ENCODE measurements around the gene ATXN1. TPM values are rescaled to one million over a fixed set of nuclear protein-coding genes. Genes with fewer than 3 reads are reported as not detected.

ATXN1 gene
- total and polyA plus RNA-seq, 7 experiments from 2014 or later = 1.5 to 82.7 (median 42.4) TPM

DNA sequence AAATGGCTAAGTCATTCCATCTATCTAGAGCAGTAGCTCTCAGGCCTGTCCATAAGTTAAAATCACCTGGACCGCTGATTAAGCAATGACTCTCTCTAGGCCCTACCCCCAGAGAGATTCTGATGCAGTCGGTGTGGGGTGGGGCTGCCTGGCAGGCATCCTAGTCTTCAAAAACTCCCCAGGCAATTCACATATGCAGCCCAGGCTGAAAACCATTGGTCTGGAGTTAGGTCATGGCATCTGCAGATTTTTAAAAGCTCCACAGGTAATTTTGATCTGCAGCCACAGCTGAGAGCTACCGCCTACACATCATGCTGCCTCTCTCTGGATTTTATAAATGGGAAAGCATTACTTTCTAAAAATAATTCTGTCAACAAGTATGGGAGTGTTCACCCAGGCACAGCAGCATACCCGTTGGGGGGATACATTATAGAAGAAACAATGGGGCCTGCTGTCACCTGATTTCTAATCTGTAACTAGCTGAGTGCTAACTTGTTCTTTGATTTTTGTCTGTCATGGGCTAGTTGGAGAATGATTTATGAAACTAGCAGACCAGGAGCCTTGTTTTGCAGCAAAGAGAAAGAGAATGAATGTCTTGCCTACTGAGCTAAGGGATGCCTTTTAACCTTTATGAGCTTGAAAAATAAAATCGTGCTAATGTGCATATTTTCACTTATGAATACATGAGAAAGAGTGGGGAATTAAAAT is 44.1 kb upstream of the ATXN1 start:
- no peak overlapping the region for H3K4me3 Mint-ChIP-seq
- no peak overlapping the region for H3K27ac Mint-ChIP-seq
- POLR2A ChIA-PET = no interaction called here
- DNase-seq = no peak
- H3K27me3 Mint-ChIP-seq = peaks cover 0 to 19% (median 0%) of the 10 kb centered on the region in 5 donors
- H3K4me1 Mint-ChIP-seq = peaks cover 0 to 6% (median 0%) of the 10 kb centered on the region in 7 donors
- CTCF ChIA-PET = interaction anchor here (0.6 kb wide), 1 partner anchor 153 kb away, joined by 3 read pairs; no protein-coding TSS in a partner anchor
- no peaks in the 10 kb centered on the region for H3K36me3 ChIP-seq (ENCODE audit: control insufficient read depth in 2 of 3, insufficient read depth in 3 of 3, low read length in 3 of 3)
- H3K4me1 ChIP-seq (ENCODE audit: control insufficient read depth in 2 of 2, insufficient read depth in 2 of 2, low read length in 2 of 2) = no peaks in the 10 kb centered on the region
- no peak for ATAC-seq
- H3K27ac ChIP-seq (ENCODE audit: low read depth, low read length) = no peak overlapping the region
- no peaks in the 10 kb centered on the region for H3K27me3 ChIP-seq (ENCODE audit: control insufficient read depth in 2 of 2, insufficient read depth in 2 of 2, low read length in 2 of 2)
- H3K36me3 Mint-ChIP-seq = peaks cover 0 to 5% (median under 1%) of the 10 kb centered on the region in 5 donors
- H3K9me3 ChIP-seq (ENCODE audit: control insufficient read depth in 2 of 3, low read length in 3 of 3) = no peaks in the 10 kb centered on the region
- peaks cover 0 to 12% (median 3%) of the 10 kb centered on the region in 11 donors for H3K9me3 Mint-ChIP-seq
- intact Hi-C loops (cut with micrococcal nuclease) = no loop called here
- H3K4me3 ChIP-seq (ENCODE audit: low read length) = no peak overlapping the region

DNA sequence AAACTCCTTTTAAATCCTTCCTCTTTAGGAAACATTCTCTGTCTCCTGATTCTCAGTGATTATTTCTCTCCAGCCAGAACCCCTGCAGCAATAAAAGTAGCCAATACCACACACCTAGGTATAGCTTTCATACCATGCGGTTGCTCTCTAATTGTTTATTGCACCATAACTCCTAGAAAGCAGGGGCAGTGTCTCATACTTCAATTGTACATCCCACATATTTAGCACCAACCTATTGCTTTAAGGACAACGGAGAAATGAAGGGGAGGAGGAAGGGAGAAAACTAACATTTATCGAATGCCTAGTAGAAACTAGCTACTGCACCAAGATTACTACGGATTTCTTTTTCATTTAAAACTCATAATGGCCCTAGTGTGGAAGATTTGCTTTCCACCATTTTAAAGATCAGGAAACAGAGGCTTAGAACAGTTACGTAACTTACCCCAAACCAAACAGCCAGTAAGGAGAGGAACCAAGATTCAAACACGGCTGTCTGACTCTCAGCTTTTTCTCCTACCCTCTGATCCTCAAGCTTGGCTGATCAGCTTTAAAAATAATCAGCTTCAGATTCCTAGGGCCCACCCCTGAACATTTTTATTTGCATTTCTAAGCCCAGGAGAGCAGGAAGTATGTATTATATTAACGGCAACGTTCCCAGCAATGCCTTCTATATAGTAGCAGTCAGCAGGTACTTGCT is 43.4 kb upstream of the ATXN1 start:
- no peak overlapping the region for H3K4me3 ChIP-seq (ENCODE audit: low read length)
- no peak for ATAC-seq

GRCh38 chr6:16803294-16804200 is 42.3 kb upstream of the ATXN1 start:
- Mint-ChIP-seq H3K4me1 (peaks cover 0 to 6% (median 0%) of the 10 kb centered on the region in 7 donors), H3K27ac (no peak overlapping the region), H3K9me3 (no peaks in the 10 kb centered on the region), H3K36me3 (no peaks in the 10 kb centered on the region), H3K27me3 (peaks cover 0 to 21% (median 0%) of the 10 kb centered on the region in 5 donors), H3K4me3 (no peak overlapping the region)
- Histone ChIP-seq H3K27me3 (ENCODE audit: control insufficient read depth in 2 of 2, insufficient read depth in 2 of 2, low read length in 2 of 2) (no peaks in the 10 kb centered on the region), H3K4me3 (ENCODE audit: low read length) (no peak overlapping the region), H3K27ac (ENCODE audit: low read depth, low read length) (no peak overlapping the region), H3K9me3 (ENCODE audit: control insufficient read depth in 2 of 3, low read length in 3 of 3) (no peaks in the 10 kb centered on the region), H3K4me1 (ENCODE audit: control insufficient read depth in 2 of 2, insufficient read depth in 2 of 2, low read length in 2 of 2) (no peaks in the 10 kb centered on the region), H3K36me3 (ENCODE audit: control insufficient read depth in 2 of 3, insufficient read depth in 3 of 3, low read length in 3 of 3) (no peaks in the 10 kb centered on the region)
- ChIA-PET POLR2A (no interaction called here), CTCF (no interaction called here)
- ATAC-seq = no peak
- intact Hi-C loops (cut with micrococcal nuclease) = no loop called here
- no peak for DNase-seq

More for the DNA sequence above, 43.4 kb upstream of the ATXN1 start:
- H3K4me3 Mint-ChIP-seq = no peak overlapping the region
- H3K4me1 ChIP-seq (ENCODE audit: control insufficient read depth in 2 of 2, insufficient read depth in 2 of 2, low read length in 2 of 2) = no peaks in the 10 kb centered on the region
- H3K4me1 Mint-ChIP-seq = peaks cover 0 to 6% (median 0%) of the 10 kb centered on the region in 7 donors
- peaks cover 0 to 7% (median 0%) of the 10 kb centered on the region in 11 donors for H3K9me3 Mint-ChIP-seq
- ChIA-PET POLR2A (no interaction called here), CTCF (no interaction called here)
- no peaks in the 10 kb centered on the region for H3K36me3 Mint-ChIP-seq
- H3K27ac ChIP-seq (ENCODE audit: low read depth, low read length) = no peak overlapping the region
- H3K27ac Mint-ChIP-seq = no peak overlapping the region
- no peaks in the 10 kb centered on the region for H3K9me3 ChIP-seq (ENCODE audit: control insufficient read depth in 2 of 3, low read length in 3 of 3)
- no peaks in the 10 kb centered on the region for H3K27me3 ChIP-seq (ENCODE audit: control insufficient read depth in 2 of 2, insufficient read depth in 2 of 2, low read length in 2 of 2)
- DNase-seq = no peak
- intact Hi-C loops (cut with micrococcal nuclease) = no loop called here
- peaks cover 0 to 20% (median 0%) of the 10 kb centered on the region in 5 donors for H3K27me3 Mint-ChIP-seq
- no peaks in the 10 kb centered on the region for H3K36me3 ChIP-seq (ENCODE audit: control insufficient read depth in 2 of 3, insufficient read depth in 3 of 3, low read length in 3 of 3)

DNA sequence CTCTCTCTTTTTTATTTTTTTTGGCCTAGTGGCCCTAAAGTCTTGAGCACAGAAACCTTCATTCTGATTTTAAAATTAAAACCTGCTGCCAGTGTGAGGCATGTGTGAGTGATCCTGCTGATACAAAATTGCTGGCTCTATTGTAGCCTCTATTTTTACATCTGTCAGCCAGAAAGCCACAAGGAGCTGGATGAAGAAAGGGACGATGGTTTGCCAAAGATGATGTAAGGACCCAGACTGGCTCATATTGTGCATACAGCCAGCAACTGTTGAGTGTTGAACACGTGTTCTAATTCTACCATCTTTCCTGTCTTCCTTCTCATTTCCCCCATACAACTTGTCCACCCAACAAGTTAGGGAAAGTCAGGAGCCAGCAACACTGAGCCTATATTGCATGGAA is 40.8 kb upstream of the ATXN1 start:
- Mint-ChIP-seq H3K4me3 (no peak overlapping the region), H3K9me3 (no peaks in the 10 kb centered on the region), H3K4me1 (peaks cover 0 to 6% (median 0%) of the 10 kb centered on the region in 7 donors), H3K36me3 (no peaks in the 10 kb centered on the region), H3K27ac (no peak overlapping the region), H3K27me3 (peaks cover 0 to 21% (median 0%) of the 10 kb centered on the region in 5 donors)
- Histone ChIP-seq H3K27ac (ENCODE audit: low read depth, low read length) (no peak overlapping the region), H3K36me3 (ENCODE audit: control insufficient read depth in 2 of 3, insufficient read depth in 3 of 3, low read length in 3 of 3) (no peaks in the 10 kb centered on the region), H3K4me3 (ENCODE audit: low read length) (no peak overlapping the region), H3K27me3 (ENCODE audit: control insufficient read depth in 2 of 2, insufficient read depth in 2 of 2, low read length in 2 of 2) (no peaks in the 10 kb centered on the region), H3K9me3 (ENCODE audit: control insufficient read depth in 2 of 3, low read length in 3 of 3) (no peaks in the 10 kb centered on the region), H3K4me1 (ENCODE audit: control insufficient read depth in 2 of 2, insufficient read depth in 2 of 2, low read length in 2 of 2) (no peaks in the 10 kb centered on the region)
- DNase-seq (no peak), ATAC-seq (no peak)
- ChIA-PET POLR2A (no interaction called here), CTCF (interaction anchor here (1.0 kb wide), 1 partner anchor 16 kb away, joined by 3 read pairs; no protein-coding TSS in a partner anchor)
- intact Hi-C loops (cut with micrococcal nuclease) = no loop called here

- ATAC-seq (peak; percentile 40), DNase-seq (no peak)
- H3K36me3 ChIP-seq (ENCODE audit: control insufficient read depth in 2 of 3, insufficient read depth in 3 of 3, low read length in 3 of 3) = no peaks in the 10 kb centered on the region
- H3K9me3 ChIP-seq (ENCODE audit: control insufficient read depth in 2 of 3, low read length in 3 of 3) = no peaks in the 10 kb centered on the region
- POLR2A ChIA-PET = no interaction called here
- no peak overlapping the region for H3K4me3 ChIP-seq (ENCODE audit: low read length)
- Mint-ChIP-seq H3K36me3 (no peaks in the 10 kb centered on the region), H3K4me3 (no peak overlapping the region), H3K9me3 (no peaks in the 10 kb centered on the region), H3K27ac (no peak overlapping the region), H3K4me1 (peaks cover 0 to 6% (median 0%) of the 10 kb centered on the region in 7 donors), H3K27me3 (peaks cover 0 to 15% (median 0%) of the 10 kb centered on the region in 5 donors)
- H3K4me1 ChIP-seq (ENCODE audit: control insufficient read depth in 2 of 2, insufficient read depth in 2 of 2, low read length in 2 of 2) = no peaks in the 10 kb centered on the region
- CTCF ChIA-PET = no interaction called here
- H3K27me3 ChIP-seq (ENCODE audit: control insufficient read depth in 2 of 2, insufficient read depth in 2 of 2, low read length in 2 of 2) = no peaks in the 10 kb centered on the region
- intact Hi-C loops (cut with micrococcal nuclease) = no loop called here
- H3K27ac ChIP-seq (ENCODE audit: low read depth, low read length) = no peak overlapping the region
Observed at GRCh38 chr6:16800942-16801341, 39.7 kb upstream of the ATXN1 start.

DNA sequence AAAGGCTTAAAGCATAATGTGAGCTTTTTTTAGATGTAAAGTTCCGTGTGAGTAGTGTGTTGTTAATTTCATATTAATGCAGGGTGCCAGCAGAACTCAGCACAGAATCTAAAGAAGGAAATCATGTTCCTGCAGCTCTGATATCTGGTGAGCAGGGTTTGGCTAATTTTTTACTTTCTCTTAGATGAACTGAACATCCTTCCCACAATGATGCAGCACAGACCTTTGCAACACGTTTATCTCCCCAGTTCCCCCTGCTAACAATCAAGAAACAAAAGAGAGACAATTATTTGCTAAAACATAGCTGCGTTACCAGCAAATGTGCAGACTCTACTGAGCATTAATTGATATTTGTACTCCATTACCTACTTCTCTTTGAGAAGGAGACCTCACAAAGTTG is 39.1 kb upstream of the ATXN1 start:
- POLR2A ChIA-PET = no interaction called here
- intact Hi-C loops (cut with micrococcal nuclease) = no loop called here
- no peaks in the 10 kb centered on the region for H3K9me3 Mint-ChIP-seq
- H3K4me3 Mint-ChIP-seq = no peak overlapping the region
- peaks cover 0 to 12% (median 0%) of the 10 kb centered on the region in 5 donors for H3K27me3 Mint-ChIP-seq
- no peak overlapping the region for H3K4me3 ChIP-seq (ENCODE audit: low read length)
- H3K9me3 ChIP-seq (ENCODE audit: control insufficient read depth in 2 of 3, low read length in 3 of 3) = no peaks in the 10 kb centered on the region
- H3K36me3 ChIP-seq (ENCODE audit: control insufficient read depth in 2 of 3, insufficient read depth in 3 of 3, low read length in 3 of 3) = no peaks in the 10 kb centered on the region
- CTCF ChIA-PET = no interaction called here
- H3K27me3 ChIP-seq (ENCODE audit: control insufficient read depth in 2 of 2, insufficient read depth in 2 of 2, low read length in 2 of 2) = no peaks in the 10 kb centered on the region
- ATAC-seq (peak; percentile 38), DNase-seq (no peak)
- no peak overlapping the region for H3K27ac ChIP-seq (ENCODE audit: low read depth, low read length)
- H3K27ac Mint-ChIP-seq = no peak overlapping the region
- peaks cover 0 to 6% (median 0%) of the 10 kb centered on the region in 7 donors for H3K4me1 Mint-ChIP-seq
- H3K4me1 ChIP-seq (ENCODE audit: control insufficient read depth in 2 of 2, insufficient read depth in 2 of 2, low read length in 2 of 2) = no peaks in the 10 kb centered on the region
- H3K36me3 Mint-ChIP-seq = no peaks in the 10 kb centered on the region
